ENCODE results near the gene STAT3.
"Not testable (repeated sequence)": the region's sequence is repeated elsewhere in the genome, so short reads cannot be mapped to it uniquely, and the experiment has no call there.

Gene STAT3

GRCh38 chr17:42362245-42362961, 25.8 kb downstream of the STAT3 start:
- peaks cover 19% of the 10 kb centered on the region for H3K4me1 ChIP-seq (ENCODE audit: insufficient read depth, low read length)
- no peak overlapping the region for H3K4me3 ChIP-seq (ENCODE audit: low read length)
- no peaks in the 10 kb centered on the region for H3K27me3 ChIP-seq (ENCODE audit: insufficient read depth, low read length)
- H3K9me3 ChIP-seq (ENCODE audit: insufficient read depth, low read depth, low read length): no peaks in the 10 kb centered on the region
- H3K9ac ChIP-seq (ENCODE audit: low read depth, low read length): no peak overlapping the region
- 0 out of 2 replicates have a peak, but pooled peaks cover 3% of the 10 kb centered on the region for H3K36me3 ChIP-seq (ENCODE audit: insufficient read depth, low read length)
- WGBS: 90% methylated on average over 7 of the region's 7 CpGs
- peak overlapping the region; percentile 7; the same call in 1 of the 2 replicates for H3K27ac ChIP-seq (ENCODE audit: low read depth, low read length)

GRCh38 chr17:42361781-42362186, 26.5 kb downstream of the STAT3 start:
- Histone ChIP-seq H3K4me1 (ENCODE audit: insufficient read depth, low read length) (peaks cover 16% of the 10 kb centered on the region), H3K27me3 (ENCODE audit: insufficient read depth, low read length) (no peaks in the 10 kb centered on the region), H3K4me3 (ENCODE audit: low read length) (no peak overlapping the region), H3K9me3 (ENCODE audit: insufficient read depth, low read depth, low read length) (no peaks in the 10 kb centered on the region), H3K27ac (ENCODE audit: low read depth, low read length) (no peak overlapping the region; the same call in 1 of the 2 replicates), H3K36me3 (ENCODE audit: insufficient read depth, low read length) (0 out of 2 replicates have a peak, but pooled peaks cover 3% of the 10 kb centered on the region), H3K9ac (ENCODE audit: low read depth, low read length) (no peak overlapping the region)
- 13% methylated on average over 2 of the region's 2 CpGs for whole genome bisulfite sequencing

DNA sequence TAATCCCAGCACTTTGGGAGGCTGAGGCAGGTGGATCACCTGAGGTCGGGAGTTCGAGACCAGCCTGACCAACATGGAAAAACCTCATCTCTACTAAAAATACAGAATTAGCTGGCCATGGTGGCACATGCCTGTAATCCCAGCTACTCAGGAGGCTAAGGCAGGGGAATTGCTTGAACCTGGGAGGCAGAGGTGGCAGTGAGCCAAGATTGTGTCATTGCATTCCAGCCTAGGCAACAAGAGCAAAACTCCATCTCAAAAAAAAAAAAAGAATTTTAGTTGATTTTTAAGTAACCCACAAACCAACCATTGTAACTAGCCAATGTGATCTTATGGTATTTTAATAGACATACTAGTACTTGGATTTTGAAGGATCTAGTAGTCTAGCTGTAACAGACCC, 27.9 kb downstream of the STAT3 start:
- H3K27me3 ChIP-seq (ENCODE audit: insufficient read depth, low read length); H3K4me3 ChIP-seq (ENCODE audit: low read length); H3K9me3 ChIP-seq (ENCODE audit: insufficient read depth, low read depth, low read length); H3K36me3 ChIP-seq (ENCODE audit: insufficient read depth, low read length); H3K27ac ChIP-seq (ENCODE audit: low read depth, low read length); H3K9ac ChIP-seq (ENCODE audit: low read depth, low read length): not testable (repeated sequence)
- WGBS: 92% methylated on average over 2 of the region's 2 CpGs
- H3K4me1 ChIP-seq (ENCODE audit: insufficient read depth, low read length): peaks cover 16% of the 10 kb centered on the region

DNA sequence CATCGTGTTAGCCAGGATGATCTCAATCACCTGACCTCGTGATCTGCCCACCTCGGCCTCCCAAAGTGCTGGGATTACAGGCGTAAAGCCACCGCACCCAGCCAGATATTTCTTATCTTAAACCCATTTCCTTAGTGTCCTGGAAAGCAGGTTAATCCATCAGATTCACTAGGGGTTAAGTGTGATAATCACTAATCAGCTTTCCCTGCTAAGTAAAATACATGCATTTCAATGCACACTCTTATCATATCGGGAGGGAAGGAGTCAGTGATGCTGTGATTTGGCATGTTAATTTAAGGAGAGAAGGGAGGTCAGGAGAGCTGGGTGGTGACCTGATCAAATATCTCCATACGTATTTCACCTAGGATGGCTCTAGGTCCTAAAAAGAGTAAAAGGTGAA, 29.1 kb downstream of the STAT3 start:
- Histone ChIP-seq H3K9ac (ENCODE audit: low read depth, low read length) (no peak overlapping the region), H3K27me3 (ENCODE audit: insufficient read depth, low read length) (no peaks in the 10 kb centered on the region), H3K36me3 (ENCODE audit: insufficient read depth, low read length) (no peaks in the 10 kb centered on the region), H3K4me3 (ENCODE audit: low read length) (no peak overlapping the region), H3K27ac (ENCODE audit: low read depth, low read length) (no peak overlapping the region), H3K4me1 (ENCODE audit: insufficient read depth, low read length) (peaks cover 16% of the 10 kb centered on the region), H3K9me3 (ENCODE audit: insufficient read depth, low read depth, low read length) (no peaks in the 10 kb centered on the region)
- WGBS: 90% methylated on average over 6 of the region's 7 CpGs

GRCh38 chr17:42358434-42358833, 29.8 kb downstream of the STAT3 start:
- peaks cover 16% of the 10 kb centered on the region for H3K4me1 ChIP-seq (ENCODE audit: insufficient read depth, low read length)
- no peak overlapping the region for H3K4me3 ChIP-seq (ENCODE audit: low read length)
- 100% methylated on average over 1 of the region's 1 CpG for WGBS
- H3K36me3 ChIP-seq (ENCODE audit: insufficient read depth, low read length): no peaks in the 10 kb centered on the region
- H3K27ac ChIP-seq (ENCODE audit: low read depth, low read length): no peak overlapping the region
- H3K27me3 ChIP-seq (ENCODE audit: insufficient read depth, low read length): no peaks in the 10 kb centered on the region
- no peak overlapping the region for H3K9ac ChIP-seq (ENCODE audit: low read depth, low read length)
- H3K9me3 ChIP-seq (ENCODE audit: insufficient read depth, low read depth, low read length): no peaks in the 10 kb centered on the region

DNA sequence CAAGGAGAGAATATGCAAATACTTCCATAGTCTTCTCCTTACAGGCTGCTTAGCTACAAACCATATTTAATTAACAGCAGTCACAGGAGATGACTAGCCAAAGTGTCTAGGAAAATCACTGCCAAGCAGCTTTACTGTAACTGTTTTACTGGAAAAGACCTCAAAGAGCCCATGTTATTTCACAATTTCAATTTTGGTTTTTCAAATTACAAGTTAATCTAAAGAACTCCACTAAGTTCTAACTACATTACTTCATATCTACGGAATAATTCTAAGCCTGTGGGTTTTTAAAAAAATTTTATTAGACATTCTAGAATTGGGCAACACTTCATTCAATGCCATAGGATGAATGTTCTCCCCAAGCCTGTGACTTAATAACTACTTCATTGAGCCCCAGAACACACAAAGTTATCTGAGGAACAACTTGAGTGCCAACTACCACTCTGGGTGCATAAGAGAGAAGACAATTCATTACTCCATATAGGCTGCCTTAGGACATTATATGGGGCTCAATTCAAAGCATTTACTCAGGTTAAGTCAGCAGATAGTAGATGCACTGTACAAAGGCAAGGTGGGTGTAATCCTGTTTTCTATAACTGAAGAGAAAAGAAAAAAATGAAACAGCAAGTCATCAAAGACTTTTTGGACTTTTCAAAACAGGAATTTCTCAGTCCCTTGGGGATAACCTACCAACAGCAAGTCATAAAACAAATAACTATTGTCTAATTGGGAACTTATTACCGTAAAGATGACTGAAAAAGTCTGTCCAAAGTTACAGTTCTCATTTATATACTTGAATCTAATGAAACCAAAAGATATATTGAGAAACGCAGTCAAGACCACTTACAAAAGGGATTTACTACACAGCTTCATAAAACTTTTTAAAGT, 33.0 kb downstream of the STAT3 start:
- no peaks in the 10 kb centered on the region for H3K4me1 ChIP-seq (ENCODE audit: insufficient read depth, low read length)
- H3K9ac ChIP-seq (ENCODE audit: low read depth, low read length): no peak overlapping the region
- H3K4me3 ChIP-seq (ENCODE audit: low read length): no peak overlapping the region
- H3K36me3 ChIP-seq (ENCODE audit: insufficient read depth, low read length): no peaks in the 10 kb centered on the region
- H3K27me3 ChIP-seq (ENCODE audit: insufficient read depth, low read length): no peaks in the 10 kb centered on the region
- no peak overlapping the region for H3K27ac ChIP-seq (ENCODE audit: low read depth, low read length)
- 79% methylated on average over 2 of the region's 3 CpGs for WGBS
- H3K9me3 ChIP-seq (ENCODE audit: insufficient read depth, low read depth, low read length): no peaks in the 10 kb centered on the region

DNA sequence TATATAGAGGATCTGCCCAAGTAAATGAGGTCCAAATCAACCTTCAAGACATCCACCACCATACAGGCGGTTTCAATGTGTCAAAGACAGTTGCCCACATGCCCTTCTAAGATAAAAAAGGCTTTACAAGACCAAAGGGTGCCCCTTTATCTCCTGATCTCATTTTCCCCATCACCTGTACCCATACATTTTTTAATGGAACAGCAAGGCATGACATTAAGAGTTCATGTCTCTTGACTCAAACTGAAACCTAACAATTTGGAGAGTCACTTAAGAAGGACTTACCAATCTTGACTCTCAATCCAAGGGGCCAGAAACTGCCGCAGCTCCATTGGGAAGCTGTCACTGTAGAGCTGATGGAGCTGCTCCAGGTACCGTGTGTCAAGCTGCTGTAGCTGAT, 40.1 kb downstream of the STAT3 start:
- WGBS: 94% methylated on average over 3 of the region's 3 CpGs
- no peak overlapping the region for H3K4me3 ChIP-seq (ENCODE audit: low read length)
- peaks cover 41% of the 10 kb centered on the region for H3K36me3 ChIP-seq (ENCODE audit: insufficient read depth, low read length)

GRCh38 chr17:42347606-42348005, 40.6 kb downstream of the STAT3 start:
- 92% methylated on average over 3 of the region's 3 CpGs for WGBS
- H3K27ac ChIP-seq (ENCODE audit: low read depth, low read length): no peak overlapping the region
- peaks cover 46% of the 10 kb centered on the region for H3K36me3 ChIP-seq (ENCODE audit: insufficient read depth, low read length)
- no peak overlapping the region for H3K9ac ChIP-seq (ENCODE audit: low read depth, low read length)
- H3K27me3 ChIP-seq (ENCODE audit: insufficient read depth, low read length): no peaks in the 10 kb centered on the region
- H3K4me3 ChIP-seq (ENCODE audit: low read length): no peak overlapping the region
- H3K9me3 ChIP-seq (ENCODE audit: insufficient read depth, low read depth, low read length): no peaks in the 10 kb centered on the region
- peaks cover 14% of the 10 kb centered on the region for H3K4me1 ChIP-seq (ENCODE audit: insufficient read depth, low read length)

More for the DNA sequence above, 40.1 kb downstream of the STAT3 start:
- no peaks in the 10 kb centered on the region for H3K9me3 ChIP-seq (ENCODE audit: insufficient read depth, low read depth, low read length)
- H3K9ac ChIP-seq (ENCODE audit: low read depth, low read length): no peak overlapping the region
- no peak overlapping the region for H3K27ac ChIP-seq (ENCODE audit: low read depth, low read length)
- H3K27me3 ChIP-seq (ENCODE audit: insufficient read depth, low read length): no peaks in the 10 kb centered on the region
- peaks cover 14% of the 10 kb centered on the region for H3K4me1 ChIP-seq (ENCODE audit: insufficient read depth, low read length)

DNA sequence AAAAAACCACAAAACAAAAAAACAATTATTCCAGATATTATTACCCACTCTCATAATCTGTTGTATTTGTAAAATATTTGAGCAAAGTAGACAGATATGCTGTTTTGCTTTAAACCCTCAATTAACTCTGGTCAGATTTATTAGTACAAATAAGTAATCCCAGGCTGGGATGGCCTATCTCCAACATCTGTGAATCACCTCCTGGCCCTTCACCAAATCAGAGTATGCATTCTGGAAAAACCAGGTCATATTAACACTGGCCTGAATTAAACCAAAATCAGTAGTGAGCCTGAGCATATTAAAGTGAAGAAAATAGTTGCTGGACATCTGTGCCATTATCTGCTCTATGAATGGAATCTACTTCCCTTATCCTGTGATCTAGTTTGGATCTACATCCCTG, 41.0 kb downstream of the STAT3 start:
- Histone ChIP-seq H3K9me3 (ENCODE audit: insufficient read depth, low read depth, low read length) (no peaks in the 10 kb centered on the region), H3K36me3 (ENCODE audit: insufficient read depth, low read length) (peaks cover 50% of the 10 kb centered on the region), H3K27me3 (ENCODE audit: insufficient read depth, low read length) (no peaks in the 10 kb centered on the region), H3K4me1 (ENCODE audit: insufficient read depth, low read length) (peaks cover 14% of the 10 kb centered on the region), H3K27ac (ENCODE audit: low read depth, low read length) (no peak overlapping the region), H3K4me3 (ENCODE audit: low read length) (no peak overlapping the region), H3K9ac (ENCODE audit: low read depth, low read length) (no peak overlapping the region)

DNA sequence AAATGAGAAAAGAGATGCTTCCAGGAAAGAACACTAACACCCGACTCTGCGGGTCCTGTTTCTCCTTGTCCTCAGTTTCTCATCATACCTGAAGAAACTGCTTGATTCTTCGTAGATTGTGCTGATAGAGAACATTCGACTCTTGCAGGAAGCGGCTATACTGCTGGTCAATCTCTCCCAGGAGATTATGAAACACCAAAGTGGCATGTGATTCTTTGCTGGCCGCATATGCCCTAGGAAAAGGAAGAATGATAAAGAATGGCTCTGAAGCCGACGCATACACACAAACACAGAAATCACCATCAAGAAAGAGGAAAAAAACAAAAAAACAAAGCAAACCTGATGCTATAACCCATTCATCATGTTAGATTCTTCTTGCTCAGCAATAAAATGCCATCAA, 41.8 kb downstream of the STAT3 start:
- Histone ChIP-seq H3K9ac (ENCODE audit: low read depth, low read length) (no peak overlapping the region), H3K9me3 (ENCODE audit: insufficient read depth, low read depth, low read length) (no peaks in the 10 kb centered on the region), H3K4me1 (ENCODE audit: insufficient read depth, low read length) (peaks cover 14% of the 10 kb centered on the region), H3K36me3 (ENCODE audit: insufficient read depth, low read length) (peaks cover 57% of the 10 kb centered on the region), H3K27me3 (ENCODE audit: insufficient read depth, low read length) (no peaks in the 10 kb centered on the region), H3K4me3 (ENCODE audit: low read length) (no peak overlapping the region), H3K27ac (ENCODE audit: low read depth, low read length) (no peak overlapping the region)
- 89% methylated on average over 8 of the region's 8 CpGs for WGBS

DNA sequence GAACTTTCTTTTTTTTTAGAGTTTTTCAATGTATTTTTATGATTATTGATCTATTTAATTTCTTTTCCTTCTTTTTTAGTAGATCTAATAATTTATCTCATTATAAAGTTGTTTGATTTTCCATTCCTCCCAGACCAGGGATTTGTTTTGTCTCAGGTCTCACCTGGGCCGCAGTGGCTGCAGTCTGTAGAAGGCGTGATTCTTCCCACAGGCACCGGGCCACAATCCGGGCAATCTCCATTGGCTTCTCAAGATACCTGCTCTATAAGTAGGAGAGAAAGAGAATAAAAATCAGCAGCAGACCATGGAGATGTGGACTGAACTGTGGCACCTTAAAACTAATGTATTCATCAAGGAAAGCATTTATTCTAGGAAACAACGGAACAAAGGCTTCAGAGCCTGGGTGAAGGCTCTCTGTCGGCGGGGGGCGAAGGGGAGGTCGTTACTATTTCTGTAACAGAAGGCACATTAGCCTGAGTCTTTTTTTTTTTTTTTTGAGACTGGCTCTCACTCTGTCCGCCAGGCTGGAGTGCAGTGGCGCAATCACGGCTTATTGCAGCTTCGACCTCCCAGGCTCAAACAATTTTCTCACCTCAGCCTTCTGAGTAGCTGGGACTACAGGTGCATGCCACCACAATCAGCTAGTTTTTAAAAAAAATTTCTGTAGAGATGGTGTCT, 42.7 kb downstream of the STAT3 start:
- Histone ChIP-seq H3K36me3 (ENCODE audit: insufficient read depth, low read length) (peaks cover 66% of the 10 kb centered on the region), H3K27ac (ENCODE audit: low read depth, low read length) (peak overlapping the region; percentile 59), H3K27me3 (ENCODE audit: insufficient read depth, low read length) (no peaks in the 10 kb centered on the region), H3K9me3 (ENCODE audit: insufficient read depth, low read depth, low read length) (no peaks in the 10 kb centered on the region), H3K9ac (ENCODE audit: low read depth, low read length) (no peak overlapping the region), H3K4me3 (ENCODE audit: low read length) (no peak overlapping the region), H3K4me1 (ENCODE audit: insufficient read depth, low read length) (peaks cover 14% of the 10 kb centered on the region)
- 76% methylated on average over 13 of the region's 13 CpGs for WGBS
